ENCODE results near the gene SEPTIN5. TPM values are rescaled to one million over a fixed set of nuclear protein-coding genes. Genes with fewer than 3 reads are reported as not detected.

Gene SEPTIN5
- total RNA-seq, 1 experiment from 2014 or later, result 22.4 TPM

- DNase-seq (ENCODE audit: low spot score), result no peak
- CTCF ChIA-PET, result interaction anchor here (1.2 to 1.5 kb wide), 2 partner anchors 22 to 32 kb away, joined by 3 read pairs; no protein-coding TSS in a partner anchor
- Mint-ChIP-seq H3K27me3 (ENCODE audit: low read depth) (peaks cover 10% of the 10 kb centered on the region; the same call in 1 of the 2 replicates), H3K36me3 (no peaks in the 10 kb centered on the region; the same call in 1 of the 2 replicates), H3K27ac (no peak overlapping the region), H3K4me3 (no peak overlapping the region), H3K9me3 (peaks cover 14% of the 10 kb centered on the region), H3K4me1 (peaks cover 2% of the 10 kb centered on the region)
- no peak for TF ChIP-seq ARID4B (CRISPR knock-in tag; IDR thresholded peaks at IDR 0.05; ENCODE audit: borderline replicate concordance)
- no peak for TF ChIP-seq TEAD1 (CRISPR knock-in tag; IDR thresholded peaks at IDR 0.05)
- no peak for TF ChIP-seq ESRRA (CRISPR knock-in tag; IDR thresholded peaks at IDR 0.05; ENCODE audit: borderline replicate concordance)
- TF ChIP-seq, protein P1, sequence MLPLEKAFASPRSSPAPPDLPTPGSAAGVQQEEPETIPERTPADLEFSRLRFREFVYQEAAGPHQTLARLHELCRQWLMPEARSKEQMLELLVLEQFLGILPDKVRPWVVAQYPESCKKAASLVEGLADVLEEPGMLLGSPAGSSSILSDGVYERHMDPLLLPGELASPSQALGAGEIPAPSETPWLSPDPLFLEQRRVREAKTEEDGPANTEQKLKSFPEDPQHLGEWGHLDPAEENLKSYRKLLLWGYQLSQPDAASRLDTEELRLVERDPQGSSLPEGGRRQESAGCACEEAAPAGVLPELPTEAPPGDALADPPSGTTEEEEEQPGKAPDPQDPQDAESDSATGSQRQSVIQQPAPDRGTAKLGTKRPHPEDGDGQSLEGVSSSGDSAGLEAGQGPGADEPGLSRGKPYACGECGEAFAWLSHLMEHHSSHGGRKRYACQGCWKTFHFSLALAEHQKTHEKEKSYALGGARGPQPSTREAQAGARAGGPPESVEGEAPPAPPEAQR (CRISPR knock-in tag; IDR thresholded peaks at IDR 0.05), result no peak
- TF ChIP-seq, protein P2, sequence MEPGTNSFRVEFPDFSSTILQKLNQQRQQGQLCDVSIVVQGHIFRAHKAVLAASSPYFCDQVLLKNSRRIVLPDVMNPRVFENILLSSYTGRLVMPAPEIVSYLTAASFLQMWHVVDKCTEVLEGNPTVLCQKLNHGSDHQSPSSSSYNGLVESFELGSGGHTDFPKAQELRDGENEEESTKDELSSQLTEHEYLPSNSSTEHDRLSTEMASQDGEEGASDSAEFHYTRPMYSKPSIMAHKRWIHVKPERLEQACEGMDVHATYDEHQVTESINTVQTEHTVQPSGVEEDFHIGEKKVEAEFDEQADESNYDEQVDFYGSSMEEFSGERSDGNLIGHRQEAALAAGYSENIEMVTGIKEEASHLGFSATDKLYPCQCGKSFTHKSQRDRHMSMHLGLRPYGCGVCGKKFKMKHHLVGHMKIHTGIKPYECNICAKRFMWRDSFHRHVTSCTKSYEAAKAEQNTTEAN (CRISPR knock-in tag; IDR thresholded peaks at IDR 0.05), result no peak
- no peak for TF ChIP-seq PRRX2 (CRISPR knock-in tag; IDR thresholded peaks at IDR 0.05)
- POLR2A ChIA-PET, result no interaction called here
- no peak for ATAC-seq
Measured at GRCh38 chr22:19673660-19674059, 40.6 kb upstream of the SEPTIN5 start.

- Mint-ChIP-seq H3K27me3 (ENCODE audit: low read depth) (peaks cover 10% of the 10 kb centered on the region; the same call in 1 of the 2 replicates), H3K36me3 (no peaks in the 10 kb centered on the region; the same call in 1 of the 2 replicates), H3K4me3 (no peak overlapping the region), H3K27ac (no peak overlapping the region), H3K9me3 (peaks cover 14% of the 10 kb centered on the region), H3K4me1 (peaks cover 9% of the 10 kb centered on the region)
- CTCF ChIA-PET, result interaction anchor here (1.2 to 1.7 kb wide), 4 partner anchors 22 to 236 kb away, joined by 3 to 4 read pairs (median 4); no protein-coding TSS in a partner anchor
- no peak for ATAC-seq
- TF ChIP-seq ZNF317 (CRISPR knock-in tag; IDR thresholded peaks at IDR 0.05; ENCODE audit: borderline replicate concordance, low read depth), result no peak
- no peak for TF ChIP-seq FOXP1 (CRISPR knock-in tag; IDR thresholded peaks at IDR 0.05; ENCODE audit: borderline replicate concordance)
- TF ChIP-seq RELA (CRISPR knock-in tag; IDR thresholded peaks at IDR 0.05; ENCODE audit: borderline replicate concordance), result no peak
- TF ChIP-seq, protein P3, sequence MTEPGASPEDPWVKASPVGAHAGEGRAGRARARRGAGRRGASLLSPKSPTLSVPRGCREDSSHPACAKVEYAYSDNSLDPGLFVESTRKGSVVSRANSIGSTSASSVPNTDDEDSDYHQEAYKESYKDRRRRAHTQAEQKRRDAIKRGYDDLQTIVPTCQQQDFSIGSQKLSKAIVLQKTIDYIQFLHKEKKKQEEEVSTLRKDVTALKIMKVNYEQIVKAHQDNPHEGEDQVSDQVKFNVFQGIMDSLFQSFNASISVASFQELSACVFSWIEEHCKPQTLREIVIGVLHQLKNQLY (CRISPR knock-in tag; IDR thresholded peaks at IDR 0.05), result no peak
- TF ChIP-seq GTF2I (CRISPR knock-in tag; conservative IDR thresholded peaks at IDR 0.05), result no peak
- no peak for TF ChIP-seq ATF1 (CRISPR knock-in tag; IDR thresholded peaks at IDR 0.05)
- TF ChIP-seq FOXK1 (CRISPR knock-in tag; IDR thresholded peaks at IDR 0.05), result no peak
- TF ChIP-seq CREB1 (CRISPR knock-in tag; IDR thresholded peaks at IDR 0.05), result no peak
- TF ChIP-seq FOXJ3 (CRISPR knock-in tag; IDR thresholded peaks at IDR 0.05; ENCODE audit: borderline replicate concordance), result no peak
- no peak for TF ChIP-seq ZNF416 (CRISPR knock-in tag; IDR thresholded peaks at IDR 0.05)
- TF ChIP-seq, protein P1 (CRISPR knock-in tag; IDR thresholded peaks at IDR 0.05), result no peak
- TF ChIP-seq ZNF423 (CRISPR knock-in tag; IDR thresholded peaks at IDR 0.05), result no peak
- TF ChIP-seq KAT7 (CRISPR knock-in tag; IDR thresholded peaks at IDR 0.05; ENCODE audit: borderline replicate concordance), result no peak
- TF ChIP-seq, protein P4, sequence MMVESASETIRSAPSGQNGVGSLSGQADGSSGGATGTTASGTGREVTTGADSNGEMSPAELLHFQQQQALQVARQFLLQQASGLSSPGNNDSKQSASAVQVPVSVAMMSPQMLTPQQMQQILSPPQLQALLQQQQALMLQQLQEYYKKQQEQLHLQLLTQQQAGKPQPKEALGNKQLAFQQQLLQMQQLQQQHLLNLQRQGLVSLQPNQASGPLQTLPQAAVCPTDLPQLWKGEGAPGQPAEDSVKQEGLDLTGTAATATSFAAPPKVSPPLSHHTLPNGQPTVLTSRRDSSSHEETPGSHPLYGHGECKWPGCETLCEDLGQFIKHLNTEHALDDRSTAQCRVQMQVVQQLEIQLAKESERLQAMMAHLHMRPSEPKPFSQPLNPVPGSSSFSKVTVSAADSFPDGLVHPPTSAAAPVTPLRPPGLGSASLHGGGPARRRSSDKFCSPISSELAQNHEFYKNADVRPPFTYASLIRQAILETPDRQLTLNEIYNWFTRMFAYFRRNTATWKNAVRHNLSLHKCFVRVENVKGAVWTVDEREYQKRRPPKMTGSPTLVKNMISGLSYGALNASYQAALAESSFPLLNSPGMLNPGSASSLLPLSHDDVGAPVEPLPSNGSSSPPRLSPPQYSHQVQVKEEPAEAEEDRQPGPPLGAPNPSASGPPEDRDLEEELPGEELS (CRISPR knock-in tag; IDR thresholded peaks at IDR 0.05), result no peak
- no peak for DNase-seq (ENCODE audit: low spot score)
- POLR2A ChIA-PET, result no interaction called here
Measured at GRCh38 chr22:19674129-19674928, 40.0 kb upstream of the SEPTIN5 start.

All from WTC11 (cell line).